ENCODE measurements around the gene GPR84. TPM values are rescaled to one million over a fixed set of nuclear protein-coding genes. Genes with fewer than 3 reads are reported as not detected.

GPR84 gene
- total and polyA plus RNA-seq, 9 of the 15 experiments (the other 6 are each of a cell fraction or from before 2014, with no cell fraction given), result 0.07 to 0.18 (median 0.11) TPM; not detected in 5

DNA sequence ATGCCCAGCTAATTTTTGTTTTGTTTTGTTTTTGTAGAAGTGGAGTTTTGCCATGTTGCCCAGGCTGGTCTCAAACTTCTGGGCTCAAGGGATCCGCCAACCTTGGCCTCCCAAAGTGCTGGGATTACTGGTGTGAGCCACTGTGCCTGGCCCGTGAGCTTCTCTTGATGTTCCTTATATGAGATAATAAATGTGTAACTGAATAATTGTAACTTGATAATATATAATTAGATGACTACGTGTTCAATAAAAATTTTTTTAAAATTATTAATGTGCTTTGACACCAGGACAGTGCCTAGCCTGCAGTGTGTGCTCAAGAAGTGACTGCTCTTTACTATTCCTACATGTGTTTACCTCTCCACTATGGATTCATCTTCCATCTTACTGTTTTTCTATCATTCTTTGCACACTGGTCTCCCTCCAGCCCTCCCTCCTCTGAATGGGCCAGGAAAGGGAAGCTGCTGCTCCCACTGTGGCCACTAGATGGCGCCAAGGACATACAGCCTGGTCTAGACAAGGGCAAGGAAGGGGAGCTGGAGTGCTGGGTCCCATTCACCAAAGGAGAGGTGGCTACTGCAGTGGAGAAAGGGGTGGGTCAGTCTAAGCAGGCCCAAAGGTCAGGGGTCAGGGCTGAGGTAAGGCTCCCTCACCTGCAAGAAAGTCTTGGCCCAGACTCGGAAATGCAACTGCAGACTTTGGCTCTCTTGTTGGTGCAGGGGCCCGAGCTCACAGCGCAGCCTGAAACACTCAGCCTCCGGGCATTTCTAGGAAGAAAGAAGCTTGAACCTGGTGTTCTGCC lies 34.9 kb upstream of the GPR84 start (continued):
- TF ChIP-seq, protein P1, sequence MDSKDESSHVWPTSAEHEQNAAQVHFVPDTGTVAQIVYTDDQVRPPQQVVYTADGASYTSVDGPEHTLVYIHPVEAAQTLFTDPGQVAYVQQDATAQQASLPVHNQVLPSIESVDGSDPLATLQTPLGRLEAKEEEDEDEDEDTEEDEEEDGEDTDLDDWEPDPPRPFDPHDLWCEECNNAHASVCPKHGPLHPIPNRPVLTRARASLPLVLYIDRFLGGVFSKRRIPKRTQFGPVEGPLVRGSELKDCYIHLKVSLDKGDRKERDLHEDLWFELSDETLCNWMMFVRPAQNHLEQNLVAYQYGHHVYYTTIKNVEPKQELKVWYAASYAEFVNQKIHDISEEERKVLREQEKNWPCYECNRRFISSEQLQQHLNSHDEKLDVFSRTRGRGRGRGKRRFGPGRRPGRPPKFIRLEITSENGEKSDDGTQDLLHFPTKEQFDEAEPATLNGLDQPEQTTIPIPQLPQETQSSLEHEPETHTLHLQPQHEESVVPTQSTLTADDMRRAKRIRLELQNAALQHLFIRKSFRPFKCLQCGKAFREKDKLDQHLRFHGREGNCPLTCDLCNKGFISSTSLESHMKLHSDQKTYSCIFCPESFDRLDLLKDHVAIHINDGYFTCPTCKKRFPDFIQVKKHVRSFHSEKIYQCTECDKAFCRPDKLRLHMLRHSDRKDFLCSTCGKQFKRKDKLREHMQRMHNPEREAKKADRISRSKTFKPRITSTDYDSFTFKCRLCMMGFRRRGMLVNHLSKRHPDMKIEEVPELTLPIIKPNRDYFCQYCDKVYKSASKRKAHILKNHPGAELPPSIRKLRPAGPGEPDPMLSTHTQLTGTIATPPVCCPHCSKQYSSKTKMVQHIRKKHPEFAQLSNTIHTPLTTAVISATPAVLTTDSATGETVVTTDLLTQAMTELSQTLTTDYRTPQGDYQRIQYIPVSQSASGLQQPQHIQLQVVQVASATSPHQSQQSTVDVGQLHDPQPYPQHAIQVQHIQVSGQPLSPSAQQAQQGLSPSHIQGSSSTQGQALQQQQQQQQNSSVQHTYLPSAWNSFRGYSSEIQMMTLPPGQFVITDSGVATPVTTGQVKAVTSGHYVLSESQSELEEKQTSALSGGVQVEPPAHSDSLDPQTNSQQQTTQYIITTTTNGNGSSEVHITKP (IDR thresholded peaks at IDR 0.05; ENCODE audit: partially characterized antibody), result no peak
- TF ChIP-seq SMAD4 (CRISPR knock-in tag; conservative IDR thresholded peaks at IDR 0.05) (no peak), ZNF707 (CRISPR knock-in tag; conservative IDR thresholded peaks at IDR 0.05) (no peak), SMAD2 (IDR thresholded peaks at IDR 0.05; ENCODE audit: low read depth, low read length) (no peak), HDAC6 (IDR thresholded peaks at IDR 0.05; ENCODE audit: low read depth, low read length) (no peak), SREBF2 (CRISPR knock-in tag; IDR thresholded peaks at IDR 0.05) (no peak), CTBP1 (IDR thresholded peaks at IDR 0.05; ENCODE audit: borderline replicate concordance) (peak; percentile 40; the same call in 1 of the 2 replicates), NCOA6 (IDR thresholded peaks at IDR 0.05) (no peak), ARNT (IDR thresholded peaks at IDR 0.05) (0 out of 4 replicates have a peak, but pooled peaks of 1 of the 2 experiments have one; percentile 41), NFIC (IDR thresholded peaks at IDR 0.05) (0 out of 2 replicates have a peak, but pooled peaks have one; percentile 22), TEAD1 (CRISPR knock-in tag; IDR thresholded peaks at IDR 0.05) (0 out of 4 replicates have a peak, but pooled peaks of 1 of the 2 experiments have one; percentile 27), ZC3H11A (IDR thresholded peaks at IDR 0.05; ENCODE audit: low read depth, low read length) (no peak)
- TF ChIP-seq, protein P2, sequence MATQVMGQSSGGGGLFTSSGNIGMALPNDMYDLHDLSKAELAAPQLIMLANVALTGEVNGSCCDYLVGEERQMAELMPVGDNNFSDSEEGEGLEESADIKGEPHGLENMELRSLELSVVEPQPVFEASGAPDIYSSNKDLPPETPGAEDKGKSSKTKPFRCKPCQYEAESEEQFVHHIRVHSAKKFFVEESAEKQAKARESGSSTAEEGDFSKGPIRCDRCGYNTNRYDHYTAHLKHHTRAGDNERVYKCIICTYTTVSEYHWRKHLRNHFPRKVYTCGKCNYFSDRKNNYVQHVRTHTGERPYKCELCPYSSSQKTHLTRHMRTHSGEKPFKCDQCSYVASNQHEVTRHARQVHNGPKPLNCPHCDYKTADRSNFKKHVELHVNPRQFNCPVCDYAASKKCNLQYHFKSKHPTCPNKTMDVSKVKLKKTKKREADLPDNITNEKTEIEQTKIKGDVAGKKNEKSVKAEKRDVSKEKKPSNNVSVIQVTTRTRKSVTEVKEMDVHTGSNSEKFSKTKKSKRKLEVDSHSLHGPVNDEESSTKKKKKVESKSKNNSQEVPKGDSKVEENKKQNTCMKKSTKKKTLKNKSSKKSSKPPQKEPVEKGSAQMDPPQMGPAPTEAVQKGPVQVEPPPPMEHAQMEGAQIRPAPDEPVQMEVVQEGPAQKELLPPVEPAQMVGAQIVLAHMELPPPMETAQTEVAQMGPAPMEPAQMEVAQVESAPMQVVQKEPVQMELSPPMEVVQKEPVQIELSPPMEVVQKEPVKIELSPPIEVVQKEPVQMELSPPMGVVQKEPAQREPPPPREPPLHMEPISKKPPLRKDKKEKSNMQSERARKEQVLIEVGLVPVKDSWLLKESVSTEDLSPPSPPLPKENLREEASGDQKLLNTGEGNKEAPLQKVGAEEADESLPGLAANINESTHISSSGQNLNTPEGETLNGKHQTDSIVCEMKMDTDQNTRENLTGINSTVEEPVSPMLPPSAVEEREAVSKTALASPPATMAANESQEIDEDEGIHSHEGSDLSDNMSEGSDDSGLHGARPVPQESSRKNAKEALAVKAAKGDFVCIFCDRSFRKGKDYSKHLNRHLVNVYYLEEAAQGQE (IDR thresholded peaks at IDR 0.05; ENCODE audit: borderline replicate concordance), result peak; percentile 85
- TF ChIP-seq, protein P2 (CRISPR knock-in tag; IDR thresholded peaks at IDR 0.05; ENCODE audit: low read depth), result no peak
- TF ChIP-seq, protein P3, sequence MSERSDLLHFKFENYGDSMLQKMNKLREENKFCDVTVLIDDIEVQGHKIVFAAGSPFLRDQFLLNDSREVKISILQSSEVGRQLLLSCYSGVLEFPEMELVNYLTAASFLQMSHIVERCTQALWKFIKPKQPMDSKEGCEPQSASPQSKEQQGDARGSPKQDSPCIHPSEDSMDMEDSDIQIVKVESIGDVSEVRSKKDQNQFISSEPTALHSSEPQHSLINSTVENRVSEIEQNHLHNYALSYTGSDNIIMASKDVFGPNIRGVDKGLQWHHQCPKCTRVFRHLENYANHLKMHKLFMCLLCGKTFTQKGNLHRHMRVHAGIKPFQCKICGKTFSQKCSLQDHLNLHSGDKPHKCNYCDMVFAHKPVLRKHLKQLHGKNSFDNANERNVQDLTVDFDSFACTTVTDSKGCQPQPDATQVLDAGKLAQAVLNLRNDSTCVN (CRISPR knock-in tag; IDR thresholded peaks at IDR 0.05), result peak; percentile 42; the same call in 1 of the 2 replicates

All from K562 (cell line).